NCI-H187 treated with DMSO at 0.1 percent for 48 hours (cell line): Measurements from ENCODE around the gene IL17RA.

Experiments used
- DNase-seq: peaks from one replicate; lab custom pipeline; 2025; lab: John Stamatoyannopoulos, UW

The IL17RA gene

GRCh38 chr22:17106161-17106784, 21.5 kb downstream of the IL17RA start:
- no peak for DNase-seq

- no peak for DNase-seq
These were observed 22.2 kb downstream of the IL17RA start for GRCh38 chr22:17106785-17107546.

GRCh38 chr22:17107547-17107810, 22.7 kb downstream of the IL17RA start:
- DNase-seq: no peak

- DNase-seq: no peak
These were observed 23.7 kb downstream of the IL17RA start for GRCh38 chr22:17108256-17109112.

- DNase-seq: no peak
These were observed 24.5 kb downstream of the IL17RA start for GRCh38 chr22:17109113-17109865.

GRCh38 chr22:17109976-17110375, 25.2 kb downstream of the IL17RA start:
- DNase-seq: no peak

GRCh38 chr22:17110791-17111550, 26.2 kb downstream of the IL17RA start:
- no peak for DNase-seq

- DNase-seq: no peak
These were observed 27.8 kb downstream of the IL17RA start for GRCh38 chr22:17112491-17113042.

- DNase-seq: no peak
These were observed 28.8 kb downstream of the IL17RA start for GRCh38 chr22:17113600-17113999.

GRCh38 chr22:17114173-17114897, 29.5 kb downstream of the IL17RA start:
- DNase-seq: no peak

- no peak for DNase-seq
These were observed 30.1 kb downstream of the IL17RA start for GRCh38 chr22:17114898-17115235.

- DNase-seq: no peak
These were observed 30.4 kb downstream of the IL17RA start for GRCh38 chr22:17115236-17115635.

- no peak for DNase-seq
These were observed 31.3 kb downstream of the IL17RA start for GRCh38 chr22:17115945-17116565.

- no peak for DNase-seq
These were observed 32.0 kb downstream of the IL17RA start for GRCh38 chr22:17116572-17117330.

- no peak for DNase-seq
These were observed 32.6 kb downstream of the IL17RA start for GRCh38 chr22:17117400-17117799.

- DNase-seq: no peak
These were observed 33.1 kb downstream of the IL17RA start for GRCh38 chr22:17117890-17118289.

- DNase-seq: no peak
These were observed 33.5 kb downstream of the IL17RA start for GRCh38 chr22:17118342-17118741.

- DNase-seq: no peak
These were observed 34.8 kb downstream of the IL17RA start for GRCh38 chr22:17119481-17120202.

- DNase-seq: no peak
These were observed 35.5 kb downstream of the IL17RA start for GRCh38 chr22:17120281-17120680.
